Natural killer cell (primary cell): ENCODE results near the gene SPPL2C. TPM values are rescaled to one million over a fixed set of nuclear protein-coding genes. Genes with fewer than 3 reads are reported as not detected.

Experiments used
- ATAC-seq, 3 donors: fragments of 150-1000 bp in 2 of 3; fragments of 200-7000 bp in 1 of 3; cut with Tn5 transposase; 1 replicate in 1 of 3; 2 replicates in 2 of 3; pipeline ENCODE4 v1.10.0; 2021; ENCODE audit warnings: mild to moderate bottlenecking in 2 of 3, moderate library complexity in 2 of 3
- DNase-seq, 2 donors: peaks; one replicate each; pipeline versions ENCODE4 v3.0.0 to v3.0.0-alpha.2; 2013 to 2021; ENCODE audit warnings: mixed read lengths in 1 of 2
- H3K27ac ChIP-seq: one replicate; pipeline ENCODE4 v1.5.1; 2013; ENCODE audit warnings: mild to moderate bottlenecking, low read length
- H3K27me3 ChIP-seq: one replicate; pipeline ENCODE4 v1.6.1; 2013; ENCODE audit warnings: low read length; ENCODE audit not compliant: control insufficient read depth, insufficient read depth
- H3K36me3 ChIP-seq: one replicate; pipeline ENCODE4 v1.6.1; 2013; ENCODE audit warnings: low read length; ENCODE audit not compliant: control insufficient read depth, insufficient read depth
- H3K4me1 ChIP-seq: one replicate; pipeline ENCODE4 v1.6.1; 2013; ENCODE audit warnings: low read length; ENCODE audit not compliant: control insufficient read depth, insufficient read depth
- H3K4me3 ChIP-seq: one replicate; pipeline ENCODE4 v1.5.1; 2013; ENCODE audit warnings: low read length
- H3K9me3 ChIP-seq: one replicate; pipeline ENCODE4 v1.6.1; 2013; ENCODE audit warnings: low read length; ENCODE audit not compliant: control insufficient read depth, insufficient read depth
- H3K27ac Mint-ChIP-seq, 2 donors: one replicate each; pipeline ENCODE4 v1.8.0; 2022; ENCODE audit warnings: mild to moderate bottlenecking in 2 of 2, mixed read lengths in 2 of 2, moderate library complexity in 1 of 2
- H3K27me3 Mint-ChIP-seq, 2 donors: one replicate each; pipeline ENCODE4 v1.8.0; 2022; ENCODE audit warnings: low read depth in 2 of 2, mixed read lengths in 2 of 2
- H3K36me3 Mint-ChIP-seq: one replicate; pipeline ENCODE4 v1.8.0; 2022; ENCODE audit warnings: mixed read lengths
- H3K4me1 Mint-ChIP-seq, 2 donors: one replicate each; pipeline ENCODE4 v1.8.0; 2022; ENCODE audit warnings: mixed read lengths in 2 of 2
- H3K4me3 Mint-ChIP-seq: one replicate; pipeline ENCODE4 v1.8.0; 2022; ENCODE audit warnings: mild to moderate bottlenecking, moderate library complexity, mixed read lengths
- H3K9me3 Mint-ChIP-seq, 2 donors: one replicate each; pipeline ENCODE4 v1.8.0; 2022; ENCODE audit warnings: mixed read lengths in 2 of 2
- WGBS: methylation state at CpG from one replicate; pipeline ENCODE4 v1.1.7; 2013; ENCODE audit warnings: missing lambda C conversion rate; ENCODE audit not compliant: insufficient coverage; 5-methylcytosine and 5-hydroxymethylcytosine counted together
- intact Hi-C: fragments of 100-400 bp; cut with micrococcal nuclease; formaldehyde crosslinking; loops from one replicate; pipeline ENCODE4 v1.14.2; 2022
- total RNA-seq, 4 donors: library from RNA; stranded (reverse); fragments of 120-200 nt in 1 of 4; gene quantifications; one replicate each; pipeline versions ENCODE4 v1.2.3 to v1.2.4, GENCODE V29; 2013 to 2022
- TF ChIP-seq, protein P1 (sequence below): fragments of 200-600 bp; IDR thresholded peaks from one replicate; pipeline ENCODE4 v1.8.0; 2022; ENCODE audit warnings: antibody characterized with exemption

SPPL2C gene
- total RNA-seq, 3 donors from 2014 or later (not counting 1 experiment from before 2014, with no cell fraction given) = not detected

- TF ChIP-seq, protein P1, sequence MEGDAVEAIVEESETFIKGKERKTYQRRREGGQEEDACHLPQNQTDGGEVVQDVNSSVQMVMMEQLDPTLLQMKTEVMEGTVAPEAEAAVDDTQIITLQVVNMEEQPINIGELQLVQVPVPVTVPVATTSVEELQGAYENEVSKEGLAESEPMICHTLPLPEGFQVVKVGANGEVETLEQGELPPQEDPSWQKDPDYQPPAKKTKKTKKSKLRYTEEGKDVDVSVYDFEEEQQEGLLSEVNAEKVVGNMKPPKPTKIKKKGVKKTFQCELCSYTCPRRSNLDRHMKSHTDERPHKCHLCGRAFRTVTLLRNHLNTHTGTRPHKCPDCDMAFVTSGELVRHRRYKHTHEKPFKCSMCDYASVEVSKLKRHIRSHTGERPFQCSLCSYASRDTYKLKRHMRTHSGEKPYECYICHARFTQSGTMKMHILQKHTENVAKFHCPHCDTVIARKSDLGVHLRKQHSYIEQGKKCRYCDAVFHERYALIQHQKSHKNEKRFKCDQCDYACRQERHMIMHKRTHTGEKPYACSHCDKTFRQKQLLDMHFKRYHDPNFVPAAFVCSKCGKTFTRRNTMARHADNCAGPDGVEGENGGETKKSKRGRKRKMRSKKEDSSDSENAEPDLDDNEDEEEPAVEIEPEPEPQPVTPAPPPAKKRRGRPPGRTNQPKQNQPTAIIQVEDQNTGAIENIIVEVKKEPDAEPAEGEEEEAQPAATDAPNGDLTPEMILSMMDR = no peak
- no peaks in the 10 kb centered on the region for H3K4me1 Mint-ChIP-seq
- H3K4me1 ChIP-seq = no peaks in the 10 kb centered on the region
- intact Hi-C loops = no loop called here
- H3K27me3 ChIP-seq = no peaks in the 10 kb centered on the region
- H3K27ac Mint-ChIP-seq = no peak overlapping the region
- 72% methylated on average over 6 of the region's 6 CpGs for WGBS
- ATAC-seq (no peak), DNase-seq (no peak)
- no peak overlapping the region for H3K4me3 ChIP-seq
- H3K9me3 ChIP-seq = no peaks in the 10 kb centered on the region
- no peaks in the 10 kb centered on the region for H3K36me3 Mint-ChIP-seq
- H3K27me3 Mint-ChIP-seq = peaks cover 27 to 71% of the 10 kb centered on the region in 2 donors
- no peaks in the 10 kb centered on the region for H3K36me3 ChIP-seq
- no peaks in the 10 kb centered on the region for H3K9me3 Mint-ChIP-seq
- H3K27ac ChIP-seq = no peak overlapping the region
- no peak overlapping the region for H3K4me3 Mint-ChIP-seq
These were observed 19.4 kb downstream of the SPPL2C start for GRCh38 chr17:45863857-45864654.

GRCh38 chr17:45867171-45867570, 22.5 kb downstream of the SPPL2C start:
- Histone ChIP-seq H3K4me3 (no peak overlapping the region), H3K36me3 (no peaks in the 10 kb centered on the region), H3K4me1 (no peaks in the 10 kb centered on the region), H3K9me3 (no peaks in the 10 kb centered on the region), H3K27me3 (no peaks in the 10 kb centered on the region), H3K27ac (no peak overlapping the region)
- Mint-ChIP-seq H3K36me3 (no peaks in the 10 kb centered on the region), H3K4me1 (no peaks in the 10 kb centered on the region), H3K27ac (no peak overlapping the region), H3K9me3 (no peaks in the 10 kb centered on the region), H3K27me3 (peaks cover 19 to 56% of the 10 kb centered on the region in 2 donors), H3K4me3 (no peak overlapping the region)
- DNase-seq = no peak
- TF ChIP-seq, protein P1 = no peak
- no peak for ATAC-seq
- intact Hi-C loops = no loop called here
- 77% methylated on average over 5 of the region's 6 CpGs for WGBS

GRCh38 chr17:45867702-45868101, 23.0 kb downstream of the SPPL2C start:
- Mint-ChIP-seq H3K36me3 (no peaks in the 10 kb centered on the region), H3K27me3 (peaks cover 19 to 51% of the 10 kb centered on the region in 2 donors), H3K4me3 (no peak overlapping the region), H3K9me3 (no peaks in the 10 kb centered on the region), H3K4me1 (no peaks in the 10 kb centered on the region), H3K27ac (no peak overlapping the region)
- Histone ChIP-seq H3K27ac (no peak overlapping the region), H3K4me3 (no peak overlapping the region), H3K27me3 (no peaks in the 10 kb centered on the region), H3K36me3 (no peaks in the 10 kb centered on the region), H3K4me1 (no peaks in the 10 kb centered on the region), H3K9me3 (no peaks in the 10 kb centered on the region)
- TF ChIP-seq, protein P1 = no peak
- ATAC-seq = no peak
- DNase-seq = no peak
- intact Hi-C loops = no loop called here
- 79% methylated on average over 8 of the region's 8 CpGs for WGBS

DNA sequence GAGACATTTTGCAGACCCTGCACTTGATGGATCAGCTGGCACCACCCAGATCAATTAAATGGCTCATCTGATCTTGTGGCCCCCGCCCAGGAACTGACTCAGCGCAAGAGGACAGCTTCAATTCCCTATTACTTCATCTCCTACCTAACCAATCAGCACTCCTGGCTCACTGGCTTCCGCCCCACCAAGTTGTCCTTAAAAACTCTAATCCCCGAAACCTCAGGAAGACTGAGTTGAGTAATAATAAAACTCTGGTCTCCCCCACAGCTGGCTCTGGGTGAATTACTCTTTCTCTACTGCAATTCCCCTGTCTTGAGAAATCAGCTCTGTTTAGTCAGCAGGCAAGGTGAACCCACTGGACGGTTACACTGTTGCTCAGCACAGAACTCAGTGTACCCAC, 23.6 kb downstream of the SPPL2C start:
- H3K4me3 Mint-ChIP-seq = no peak overlapping the region
- H3K9me3 Mint-ChIP-seq = no peaks in the 10 kb centered on the region
- H3K27me3 Mint-ChIP-seq = peaks cover 16 to 46% of the 10 kb centered on the region in 2 donors
- TF ChIP-seq, protein P1 = no peak
- intact Hi-C loops = no loop called here
- DNase-seq = no peak
- 72% methylated on average over 5 of the region's 5 CpGs for WGBS
- Histone ChIP-seq H3K27me3 (no peaks in the 10 kb centered on the region), H3K36me3 (no peaks in the 10 kb centered on the region), H3K27ac (no peak overlapping the region), H3K4me3 (no peak overlapping the region), H3K4me1 (no peaks in the 10 kb centered on the region), H3K9me3 (no peaks in the 10 kb centered on the region)
- no peaks in the 10 kb centered on the region for H3K36me3 Mint-ChIP-seq
- H3K4me1 Mint-ChIP-seq = no peaks in the 10 kb centered on the region
- no peak overlapping the region for H3K27ac Mint-ChIP-seq
- ATAC-seq = no peak
